ENCODE measurements around the gene UGT1A7.
"Not testable (repeated sequence)": the region's sequence is repeated elsewhere in the genome, so short reads cannot be mapped to it uniquely, and the experiment has no call there.

The UGT1A7 gene

GRCh38 chr2:233684640-233685039, 2.9 kb downstream of the UGT1A7 start:
- DNase-seq, result no peak

- no peak for DNase-seq
Observed at GRCh38 chr2:233686928-233687327, 5.2 kb downstream of the UGT1A7 start.

GRCh38 chr2:233688341-233688740, 6.6 kb downstream of the UGT1A7 start:
- no peak for DNase-seq

- no peak for DNase-seq
Observed at GRCh38 chr2:233689031-233689430, 7.3 kb downstream of the UGT1A7 start.

- DNase-seq, result no peak
Observed at GRCh38 chr2:233689501-233689900, 7.8 kb downstream of the UGT1A7 start.

- no peak for DNase-seq
Observed at GRCh38 chr2:233690444-233690843, 8.7 kb downstream of the UGT1A7 start.

GRCh38 chr2:233691443-233692433, 10.0 kb downstream of the UGT1A7 start:
- DNase-seq, result no peak

GRCh38 chr2:233692648-233693047, 10.9 kb downstream of the UGT1A7 start, which contains the start of gene UGT1A6:
Gene UGT1A6, plus strand, starts transcription at chr2:233692890. Its CDS starts 115 bp downstream, at chr2:233693005.
- DNase-seq, result no peak

GRCh38 chr2:233693963-233694362, 12.3 kb downstream of the UGT1A7 start:
- DNase-seq, result no peak

- no peak for DNase-seq
Observed at GRCh38 chr2:233698740-233699139, 17.0 kb downstream of the UGT1A7 start.

- DNase-seq, result no peak
Observed at GRCh38 chr2:233699424-233700027, 17.8 kb downstream of the UGT1A7 start.

GRCh38 chr2:233700028-233700635, 18.4 kb downstream of the UGT1A7 start:
- no peak for DNase-seq

- DNase-seq, result not testable (repeated sequence)
Observed at GRCh38 chr2:233700842-233701241, 19.1 kb downstream of the UGT1A7 start.

GRCh38 chr2:233702238-233702637, 20.5 kb downstream of the UGT1A7 start:
- no peak for DNase-seq

- no peak for DNase-seq
Observed at GRCh38 chr2:233705911-233706506, 24.3 kb downstream of the UGT1A7 start.

GRCh38 chr2:233706720-233707119, 25.0 kb downstream of the UGT1A7 start:
- no peak for DNase-seq

GRCh38 chr2:233707940-233708644, 26.4 kb downstream of the UGT1A7 start:
- DNase-seq, result no peak

GRCh38 chr2:233708942-233709341, 27.2 kb downstream of the UGT1A7 start:
- no peak for DNase-seq

- peak; percentile 45 for DNase-seq
Observed at GRCh38 chr2:233711312-233712008, 29.8 kb downstream of the UGT1A7 start.

- DNase-seq, result no peak
Observed at GRCh38 chr2:233712611-233713261, 31.0 kb downstream of the UGT1A7 start, which contains the start of gene UGT1A5. Gene UGT1A5, plus strand, starts transcription at chr2:233712907. Its CDS starts 85 bp downstream, at chr2:233712992.

- no peak for DNase-seq
Observed at GRCh38 chr2:233713262-233713615, 31.5 kb downstream of the UGT1A7 start.

All from NCI-H1048 (cell line).